Stimulated activated CD4-positive, alpha-beta T cell treated with anti-CD3 and anti-CD28 coated beads, Interleukin-12 subunit alpha, Interleukin-12 subunit beta, amount 100 ng/mL, for 4 hours (primary cell): Measurements from ENCODE around the gene CDH13.

Experiments used
- DNase-seq: peaks from one replicate; pipeline ENCODE4 v3.0.0-alpha.2; 2020

CDH13 gene

GRCh38 chr16:82626791-82627261, at the start of gene CDH13:
CDH13 (plus strand) TSS chr16:82626969.
- no peak for DNase-seq

GRCh38 chr16:82580298-82580890, 46.4 kb upstream of the CDH13 start:
- no peak for DNase-seq

GRCh38 chr16:82582975-82583374, 43.8 kb upstream of the CDH13 start:
- no peak for DNase-seq

DNA sequence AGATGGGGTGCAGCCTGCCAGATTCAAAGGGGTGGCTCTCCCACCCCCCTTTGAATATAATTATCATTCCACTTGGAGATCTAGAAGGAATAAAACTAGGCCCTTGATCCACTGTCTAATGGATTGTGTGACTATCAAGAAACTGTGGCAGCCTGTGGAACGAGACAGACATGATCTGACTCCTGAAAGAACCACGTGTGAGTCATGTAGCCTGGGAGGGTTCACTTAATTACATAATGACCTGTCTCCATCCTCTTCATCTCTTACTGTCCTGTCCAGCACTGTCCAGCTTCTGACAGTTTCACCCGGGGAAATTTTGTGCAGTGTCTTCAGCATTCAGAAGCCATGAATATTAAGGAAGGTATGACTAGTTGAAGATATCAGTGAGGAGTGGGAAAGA, 43.3 kb upstream of the CDH13 start:
- DNase-seq: no peak

GRCh38 chr16:82584553-82585152, 42.1 kb upstream of the CDH13 start:
- no peak for DNase-seq

- DNase-seq: no peak
Measured at GRCh38 chr16:82585675-82586074, 41.1 kb upstream of the CDH13 start.

- no peak for DNase-seq
Measured at GRCh38 chr16:82586130-82586529, 40.6 kb upstream of the CDH13 start.

DNA sequence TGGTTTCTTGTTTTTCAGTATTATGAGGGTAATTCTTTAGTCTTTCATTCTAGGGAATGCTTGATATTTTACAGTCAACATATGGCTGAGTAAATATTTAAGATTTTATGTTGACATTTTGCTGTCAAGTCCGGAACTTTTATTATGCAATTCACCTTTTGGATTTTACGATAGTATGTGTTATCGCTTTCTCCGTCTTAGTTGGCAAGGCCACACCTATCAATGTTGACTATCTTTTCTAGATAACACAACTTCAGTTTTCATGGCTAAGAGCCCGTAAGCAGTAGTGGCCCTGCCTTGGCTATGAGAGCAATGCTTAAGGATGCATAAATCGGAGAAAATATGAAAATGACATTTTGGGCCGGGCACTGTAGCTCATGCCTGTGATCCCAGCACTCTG, 39.5 kb upstream of the CDH13 start:
- DNase-seq: no peak

GRCh38 chr16:82589407-82589806, 37.4 kb upstream of the CDH13 start:
- no peak for DNase-seq

DNA sequence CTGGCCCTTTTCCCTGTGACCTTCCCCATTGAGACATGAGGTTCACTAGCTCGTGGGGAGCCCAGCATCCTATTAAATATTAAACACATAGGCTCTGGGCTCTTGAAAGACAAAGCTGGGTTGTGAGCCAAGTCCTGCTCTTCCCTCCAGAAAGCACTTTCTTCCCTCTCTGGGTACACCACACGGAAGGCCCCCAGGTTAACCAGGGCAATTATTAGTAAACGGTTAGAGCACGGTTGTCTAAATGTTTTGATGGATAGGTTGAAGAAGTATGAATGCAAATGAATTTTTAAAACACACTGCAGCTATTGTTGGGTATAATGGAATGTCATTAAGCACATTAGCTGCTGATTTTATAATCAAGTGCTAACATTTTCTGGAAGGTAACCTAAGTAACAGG, 32.7 kb upstream of the CDH13 start:
- DNase-seq: no peak

DNA sequence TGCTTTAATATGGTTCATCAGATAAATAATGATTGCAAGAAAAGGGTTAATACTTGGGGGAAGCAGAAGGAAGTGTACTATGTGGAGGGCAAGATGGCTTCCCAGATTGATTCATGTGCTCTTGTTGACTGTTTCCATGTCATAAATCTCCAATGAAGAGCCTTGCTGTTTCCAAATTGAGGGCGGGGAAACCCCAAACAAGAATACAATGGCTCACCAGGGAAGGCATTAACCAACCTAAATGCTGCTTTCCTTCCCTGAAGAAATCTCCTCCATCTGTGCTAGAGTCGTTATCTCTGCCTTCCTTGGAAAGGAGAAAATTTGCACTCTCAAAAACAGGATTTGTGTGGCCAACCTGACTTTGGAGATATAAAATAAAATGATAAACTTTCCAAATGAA, 28.0 kb upstream of the CDH13 start:
- DNase-seq: no peak

GRCh38 chr16:82601989-82602640, 24.7 kb upstream of the CDH13 start:
- no peak for DNase-seq

DNA sequence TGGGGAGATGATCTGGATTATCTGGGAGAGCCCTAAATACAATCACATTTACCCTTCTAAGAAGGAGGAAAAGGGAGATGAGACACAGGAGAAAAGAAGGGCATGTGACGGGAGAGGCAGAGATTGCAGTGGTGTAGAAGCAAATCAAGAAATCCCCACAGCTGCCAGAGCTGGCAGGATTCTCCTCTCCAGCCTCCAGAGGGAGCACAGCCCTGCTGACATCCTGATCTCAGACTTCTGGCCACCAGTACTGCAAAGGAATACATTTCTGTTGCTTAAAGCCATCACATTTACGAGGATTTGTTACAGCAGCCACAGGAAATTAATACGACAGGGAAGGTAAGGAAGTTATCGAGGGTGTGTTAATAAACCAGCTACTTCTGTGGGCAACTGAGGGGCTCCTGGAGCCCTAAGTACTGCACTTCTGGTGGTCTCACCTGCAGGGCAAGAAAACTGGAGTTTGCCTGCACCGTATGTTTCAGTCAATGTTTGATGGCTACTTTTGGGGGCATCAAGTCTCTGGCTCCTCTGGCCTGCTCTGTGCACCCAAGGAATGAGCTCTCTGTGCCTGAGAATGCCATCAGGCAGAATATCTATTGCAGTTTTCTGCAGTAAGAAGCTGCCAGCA, 22.9 kb upstream of the CDH13 start:
- DNase-seq: no peak

DNA sequence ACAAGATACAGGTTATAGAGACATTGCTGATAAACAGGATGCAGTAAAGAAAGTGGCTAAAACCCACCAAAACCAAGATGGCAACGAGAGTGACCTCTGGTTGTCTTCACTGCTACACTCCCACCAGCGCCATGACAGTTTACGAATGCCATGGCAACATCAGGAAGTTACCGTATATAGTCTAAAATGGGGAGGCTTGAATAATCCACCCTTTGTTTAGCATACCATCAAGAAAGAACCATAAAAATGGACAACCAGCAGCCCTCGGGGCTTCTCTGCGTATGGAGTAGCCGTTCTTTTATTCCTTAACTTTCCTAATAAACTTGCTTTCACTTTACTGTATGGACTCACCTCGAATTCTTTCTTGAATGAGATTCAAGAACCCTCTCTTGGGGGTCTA, 21.7 kb upstream of the CDH13 start:
- no peak for DNase-seq

DNA sequence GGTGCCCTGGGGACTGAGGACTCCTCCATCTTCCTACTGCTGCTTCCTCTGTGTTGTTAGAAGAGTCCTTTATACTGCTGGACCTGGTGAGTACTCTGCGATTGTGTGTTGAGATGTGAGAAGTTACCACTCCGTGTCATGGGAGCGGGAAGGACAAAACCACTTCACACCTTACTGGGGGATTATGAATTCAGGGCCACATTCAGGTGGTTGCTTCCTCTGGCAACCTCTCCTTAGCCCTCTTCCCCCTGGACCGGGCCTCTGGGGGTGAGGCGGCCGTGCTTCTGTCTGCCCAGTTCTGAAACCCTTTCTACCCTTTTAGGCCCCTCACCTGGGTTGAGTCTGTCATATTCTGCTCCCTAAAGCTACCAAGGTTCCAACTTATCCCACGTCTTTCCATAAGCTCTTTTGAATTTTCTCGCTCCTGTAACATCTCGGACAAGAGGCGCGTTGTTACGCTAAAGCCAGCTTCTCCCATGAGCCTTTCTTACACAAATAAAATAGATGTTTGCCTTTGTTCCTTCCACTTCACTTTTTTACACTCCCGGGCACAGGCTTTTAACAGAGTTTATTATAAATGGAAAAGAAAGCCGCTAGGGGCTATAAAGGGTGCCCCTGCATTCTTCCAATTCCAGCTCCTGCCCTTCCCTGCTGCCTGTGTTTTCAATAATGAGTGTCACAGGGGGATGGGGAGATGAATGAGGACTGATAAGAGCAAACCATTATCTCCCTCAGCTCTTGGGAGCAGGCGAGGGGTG, 20.7 kb upstream of the CDH13 start:
- no peak for DNase-seq

- DNase-seq: no peak
Measured at GRCh38 chr16:82609140-82609539, 17.6 kb upstream of the CDH13 start.

DNA sequence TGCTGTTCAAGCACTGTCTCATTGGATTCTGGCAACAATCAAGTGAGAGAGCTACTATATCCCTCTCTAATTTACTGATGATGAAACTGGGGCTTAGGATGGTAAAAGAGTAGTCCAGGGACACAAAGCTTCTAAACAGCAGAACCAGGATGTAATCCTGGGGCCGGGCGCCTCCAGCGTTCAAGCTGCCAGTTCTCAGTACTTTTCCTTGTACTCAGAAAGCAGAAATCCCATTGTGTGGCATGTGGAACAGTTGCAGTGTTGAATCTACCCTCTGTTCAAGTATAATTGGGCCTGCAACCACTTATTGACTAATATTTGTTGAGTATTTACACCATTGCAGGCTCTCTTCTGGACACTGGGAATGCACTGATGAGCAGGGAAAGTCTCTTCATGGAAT, 14.5 kb upstream of the CDH13 start:
- no peak for DNase-seq

GRCh38 chr16:82616356-82616755, 10.4 kb upstream of the CDH13 start:
- DNase-seq: no peak

DNA sequence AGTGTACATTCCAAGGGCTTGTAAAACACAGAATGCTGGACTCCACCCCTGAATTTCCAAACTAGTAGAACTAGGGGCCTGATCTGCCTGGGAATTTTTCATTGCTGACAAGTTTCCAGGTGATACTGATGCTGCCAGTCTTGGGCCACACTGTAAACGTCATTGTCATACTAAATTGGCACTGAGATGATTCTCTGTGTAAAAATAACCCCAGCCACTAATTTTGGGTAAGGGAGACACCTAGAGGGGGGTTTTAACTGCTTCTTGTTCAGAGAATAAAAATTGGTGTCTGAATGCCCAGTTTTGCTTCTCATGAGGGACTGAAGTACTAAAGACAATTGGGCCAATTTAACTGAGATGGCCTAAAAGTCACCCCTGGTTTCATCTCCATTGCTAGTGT, 5.0 kb upstream of the CDH13 start:
- DNase-seq: no peak

- DNase-seq: no peak
Measured at GRCh38 chr16:82623241-82623640, 3.5 kb upstream of the CDH13 start.

DNA sequence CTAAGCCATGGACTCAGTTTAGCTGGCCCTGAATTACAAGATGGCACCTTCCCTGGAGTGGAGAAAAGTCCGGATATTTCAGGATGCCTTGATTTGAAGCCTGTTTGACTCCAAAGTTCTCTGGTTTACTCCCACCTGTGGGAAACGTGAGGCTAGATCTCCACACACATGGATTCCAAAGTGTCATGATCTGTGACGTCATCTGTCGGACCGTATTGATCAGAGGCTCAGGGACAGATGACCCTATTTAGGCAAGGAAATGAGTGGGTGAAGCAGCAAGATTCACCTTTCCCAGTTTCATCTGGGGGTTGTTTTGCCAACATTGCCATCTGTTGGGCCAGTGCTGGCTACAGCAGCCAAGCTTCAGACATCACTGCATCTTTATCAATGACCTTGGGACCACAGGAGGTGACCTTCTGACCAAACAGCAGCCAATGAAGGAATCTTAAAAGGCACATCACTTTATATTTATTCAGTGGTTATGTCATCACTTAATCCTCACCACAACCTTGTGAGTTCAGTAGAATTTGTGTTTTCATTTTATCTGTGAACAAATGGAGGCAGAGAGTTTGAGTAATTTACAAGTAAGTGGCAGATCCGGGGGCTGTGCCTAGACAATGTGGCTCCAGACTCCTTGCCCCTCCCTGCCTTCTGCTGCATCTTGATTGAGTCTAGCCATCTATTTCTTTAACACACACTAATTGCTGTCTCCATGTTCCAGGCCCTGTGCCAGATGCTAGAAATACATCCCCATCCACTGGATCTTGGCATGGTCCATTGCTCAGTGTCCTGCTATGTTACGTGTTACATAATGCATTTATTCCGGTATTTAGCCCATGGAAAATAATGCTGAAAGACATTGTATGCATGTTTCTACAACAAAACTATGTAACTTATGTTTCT, 1.5 kb upstream of the CDH13 start:
- no peak for DNase-seq

DNA sequence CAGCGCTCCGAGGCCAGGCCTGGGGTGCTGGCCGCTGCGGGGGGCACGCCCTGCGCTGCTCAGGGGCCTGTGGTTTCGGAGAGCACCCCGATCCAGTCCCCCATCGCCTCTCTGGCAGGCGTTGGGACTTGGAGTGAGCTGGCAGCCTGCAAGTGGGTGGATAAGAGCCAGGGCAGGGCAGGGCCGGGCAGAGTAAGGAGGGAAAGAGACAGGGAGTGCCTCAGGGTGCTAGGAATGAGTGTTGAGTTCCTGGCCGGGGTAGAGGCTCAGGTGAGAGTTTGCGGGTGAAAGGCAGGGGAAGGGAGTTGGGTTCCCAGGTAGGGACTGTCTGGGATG, 1.3 kb downstream of the CDH13 start:
- no peak for DNase-seq
